Parathyroid adenoma (tissue), 2 donors: ENCODE results near the gene LHPP.

Source experiments
- H2AFZ ChIP-seq: fragments of 300-600 bp; sonication (generic); one replicate; pipeline ENCODE4 v1.7.0; 2017; ENCODE audit warnings: antibody characterized with exemption, mild to moderate bottlenecking
- H3K27ac ChIP-seq: fragments of 300-600 bp; sonication (generic); one replicate; pipeline ENCODE4 v1.7.0; 2017
- H3K27me3 ChIP-seq: fragments of 300-600 bp; sonication (generic); one replicate; pipeline ENCODE4 v1.7.0; 2017; ENCODE audit warnings: low read length; ENCODE audit not compliant: control insufficient read depth, insufficient read depth
- H3K36me3 ChIP-seq: fragments of 300-600 bp; sonication (generic); one replicate; pipeline ENCODE4 v1.7.0; 2017; ENCODE audit warnings: low read length; ENCODE audit not compliant: control insufficient read depth, insufficient read depth
- H3K4me1 ChIP-seq: fragments of 300-600 bp; sonication (generic); one replicate; pipeline ENCODE4 v1.7.0; 2017; ENCODE audit warnings: control low read depth
- H3K4me2 ChIP-seq: fragments of 300-600 bp; sonication (generic); one replicate; pipeline ENCODE4 v1.7.0; 2017; ENCODE audit warnings: low read length
- H3K4me3 ChIP-seq: fragments of 300-600 bp; sonication (generic); one replicate; pipeline ENCODE4 v1.7.0; 2017; ENCODE audit warnings: low read depth, low read length
- H3K79me2 ChIP-seq: fragments of 300-600 bp; sonication (generic); one replicate; pipeline ENCODE4 v1.7.0; 2017; ENCODE audit warnings: control low read depth
- H3K9ac ChIP-seq: fragments of 300-600 bp; sonication (generic); one replicate; pipeline ENCODE4 v1.7.0; 2017; ENCODE audit warnings: mild to moderate bottlenecking
- H3K9me3 ChIP-seq: fragments of 300-600 bp; sonication (generic); one replicate; pipeline ENCODE4 v1.7.0; 2017; ENCODE audit warnings: low read length; ENCODE audit not compliant: control insufficient read depth
- CTCF ChIP-seq: fragments of 300-600 bp; sonication (generic); IDR thresholded peaks from one replicate; pipeline ENCODE4 v1.7.0; 2017; ENCODE audit warnings: antibody characterized with exemption, mild to moderate bottlenecking
- donor health status: primary hyperparathyroidism.

The LHPP gene

GRCh38 chr10:124492266-124492665, 30.6 kb downstream of the LHPP start:
- Histone ChIP-seq H3K9ac (no peak overlapping the region), H3K27ac (no peak overlapping the region), H3K79me2 (no peaks in the 10 kb centered on the region), H3K9me3 (no peaks in the 10 kb centered on the region), H3K4me2 (no peak overlapping the region), H3K36me3 (no peaks in the 10 kb centered on the region), H3K27me3 (no peaks in the 10 kb centered on the region), H3K4me3 (no peak overlapping the region), H3K4me1 (no peaks in the 10 kb centered on the region), H2AFZ (no peak overlapping the region)
- TF ChIP-seq CTCF: no peak

GRCh38 chr10:124493214-124493882, 31.7 kb downstream of the LHPP start:
- no peak for TF ChIP-seq CTCF
- Histone ChIP-seq H3K36me3 (no peaks in the 10 kb centered on the region), H3K27me3 (no peaks in the 10 kb centered on the region), H3K4me3 (no peak overlapping the region), H3K4me1 (no peaks in the 10 kb centered on the region), H3K79me2 (no peaks in the 10 kb centered on the region), H2AFZ (no peak overlapping the region), H3K9ac (no peak overlapping the region), H3K9me3 (no peaks in the 10 kb centered on the region), H3K27ac (no peak overlapping the region), H3K4me2 (no peak overlapping the region)

- no peak for TF ChIP-seq CTCF
- no peak overlapping the region for H3K4me3 ChIP-seq
- no peak overlapping the region for H3K9ac ChIP-seq
- no peaks in the 10 kb centered on the region for H3K79me2 ChIP-seq
- no peaks in the 10 kb centered on the region for H3K36me3 ChIP-seq
- H3K27me3 ChIP-seq: no peaks in the 10 kb centered on the region
- no peak overlapping the region for H3K4me2 ChIP-seq
- H3K4me1 ChIP-seq: no peaks in the 10 kb centered on the region
- H2AFZ ChIP-seq: no peak overlapping the region
- H3K9me3 ChIP-seq: no peaks in the 10 kb centered on the region
- no peak overlapping the region for H3K27ac ChIP-seq
Measured at GRCh38 chr10:124494046-124494807, 32.6 kb downstream of the LHPP start.

- H3K79me2 ChIP-seq: no peaks in the 10 kb centered on the region
- no peaks in the 10 kb centered on the region for H3K4me1 ChIP-seq
Measured at GRCh38 chr10:124495162-124495561, 33.5 kb downstream of the LHPP start.

More at GRCh38 chr10:124495162-124495561, 33.5 kb downstream of the LHPP start:
- no peak overlapping the region for H3K27ac ChIP-seq
- no peak overlapping the region for H2AFZ ChIP-seq
- no peak overlapping the region for H3K4me2 ChIP-seq
- H3K27me3 ChIP-seq: no peaks in the 10 kb centered on the region
- H3K9ac ChIP-seq: no peak overlapping the region
- no peak overlapping the region for H3K4me3 ChIP-seq
- H3K9me3 ChIP-seq: no peaks in the 10 kb centered on the region
- H3K36me3 ChIP-seq: no peaks in the 10 kb centered on the region
- TF ChIP-seq CTCF: no peak
